Stimulated activated naive CD8-positive, alpha-beta T cell treated with anti-CD3 and anti-CD28 coated beads, Interleukin-15, amount 100 ng/mL, for 72 hours (primary cell): Measurements from ENCODE around the gene VSTM2L.

ENCODE experiments used
- ATAC-seq: fragments of 150-1000 bp; cut with Tn5 transposase; 2 replicates; pipeline ENCODE4 v1.10.0; 2021; ENCODE audit warnings: mild to moderate bottlenecking, moderate library complexity
- DNase-seq, 2 donors: peaks; one replicate each; pipeline ENCODE4 v3.0.0; 2021 to 2022
- H3K27ac Mint-ChIP-seq, 2 donors: one replicate each; pipeline ENCODE4 v1.8.0; 2022; ENCODE audit warnings: mild to moderate bottlenecking in 2 of 2, mixed read lengths in 2 of 2, moderate library complexity in 2 of 2
- H3K27me3 Mint-ChIP-seq: one replicate; pipeline ENCODE4 v1.8.0; 2022; ENCODE audit warnings: mixed read lengths
- H3K4me1 Mint-ChIP-seq: one replicate; pipeline ENCODE4 v1.8.0; 2022; ENCODE audit warnings: mild to moderate bottlenecking, mixed read lengths
- H3K4me3 Mint-ChIP-seq, 2 donors: one replicate each; pipeline ENCODE4 v1.8.0; 2022; ENCODE audit warnings: mild to moderate bottlenecking in 2 of 2, mixed read lengths in 2 of 2, moderate library complexity in 1 of 2
- H3K9me3 Mint-ChIP-seq, 2 donors: one replicate each; pipeline ENCODE4 v1.8.0; 2022; ENCODE audit warnings: mixed read lengths in 2 of 2

VSTM2L gene

DNA sequence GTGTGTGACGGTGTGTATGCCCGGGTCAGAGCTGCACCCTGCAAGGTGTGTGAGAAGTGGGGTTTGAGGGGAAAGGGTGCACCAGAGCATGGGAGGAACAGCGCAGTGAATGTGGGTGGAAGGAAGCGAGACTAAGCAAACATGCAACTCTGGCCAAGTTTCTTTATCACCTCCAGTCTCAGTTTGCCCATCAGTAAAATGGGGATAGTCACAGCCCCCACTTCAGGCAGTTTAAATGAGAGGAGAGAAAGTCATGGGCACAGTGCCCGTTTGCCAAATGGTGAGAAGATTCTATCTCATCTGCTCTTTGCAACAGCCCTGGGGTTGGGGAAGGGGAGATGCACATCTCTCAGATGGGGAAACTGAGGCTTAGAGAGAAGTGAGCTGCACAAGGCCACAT is 12.8 kb upstream of the VSTM2L start:
- Mint-ChIP-seq H3K27me3 (peaks cover 6% of the 10 kb centered on the region), H3K4me1 (no peaks in the 10 kb centered on the region), H3K9me3 (no peaks in the 10 kb centered on the region), H3K4me3 (no peak overlapping the region), H3K27ac (peak overlapping the region in 1 of 2 donors; percentile 54)
- no peak for DNase-seq
- ATAC-seq = no peak

DNA sequence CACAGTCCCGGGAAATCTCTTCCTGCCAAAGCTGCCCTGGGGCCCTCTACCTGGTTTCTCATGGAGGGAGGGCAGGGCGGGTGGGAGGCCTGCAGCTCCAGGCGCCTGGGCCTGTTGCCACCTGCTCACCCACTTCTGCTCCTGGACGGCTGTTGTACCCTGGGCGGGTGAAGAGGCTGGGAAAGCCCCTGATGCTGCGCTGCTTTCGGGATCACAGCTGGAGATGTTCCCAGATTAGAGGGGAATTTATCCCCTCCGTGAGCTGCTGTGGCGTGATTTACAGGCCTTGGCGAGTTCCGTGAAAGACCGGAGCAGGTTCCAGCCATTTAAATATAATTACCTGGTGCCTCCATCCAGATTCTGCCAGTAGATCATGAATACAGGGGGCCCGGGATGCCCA is 12.3 kb upstream of the VSTM2L start:
- H3K9me3 Mint-ChIP-seq = no peaks in the 10 kb centered on the region
- no peak overlapping the region for H3K27ac Mint-ChIP-seq
- no peak overlapping the region for H3K4me3 Mint-ChIP-seq
- H3K27me3 Mint-ChIP-seq = peaks cover 6% of the 10 kb centered on the region
- ATAC-seq (no peak), DNase-seq (no peak)
- no peaks in the 10 kb centered on the region for H3K4me1 Mint-ChIP-seq

GRCh38 chr20:37892001-37892400 is 10.9 kb upstream of the VSTM2L start:
- Mint-ChIP-seq H3K9me3 (no peaks in the 10 kb centered on the region), H3K4me3 (no peak overlapping the region), H3K4me1 (no peaks in the 10 kb centered on the region), H3K27ac (no peak overlapping the region), H3K27me3 (peaks cover 6% of the 10 kb centered on the region)
- DNase-seq (no peak), ATAC-seq (no peak)

GRCh38 chr20:37893566-37894241 is 9.2 kb upstream of the VSTM2L start:
- Mint-ChIP-seq H3K27ac (no peak overlapping the region), H3K4me3 (no peak overlapping the region), H3K9me3 (no peaks in the 10 kb centered on the region), H3K27me3 (peaks cover 7% of the 10 kb centered on the region), H3K4me1 (no peaks in the 10 kb centered on the region)
- ATAC-seq (no peak), DNase-seq (no peak)

DNA sequence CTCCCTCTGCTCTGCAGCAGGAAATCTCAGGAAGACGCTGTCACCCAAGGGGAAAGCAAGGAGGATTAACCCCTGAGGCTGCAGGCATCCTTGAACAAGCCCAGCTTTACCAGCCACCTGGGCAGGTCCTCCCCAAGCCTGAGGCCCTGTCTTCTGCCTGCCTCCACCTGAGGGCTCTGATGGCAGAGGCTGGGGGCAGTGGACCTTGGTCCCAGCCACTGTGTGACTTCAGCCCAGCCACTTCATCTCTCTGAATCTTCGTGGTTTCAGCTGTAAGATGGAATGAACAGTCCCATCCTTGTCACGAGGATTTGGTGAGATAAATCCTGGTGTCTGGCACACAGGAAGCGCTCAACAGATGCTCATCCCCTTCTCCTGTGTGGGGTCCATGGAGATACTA is 8.5 kb upstream of the VSTM2L start:
- ATAC-seq (no peak), DNase-seq (no peak)
- H3K4me1 Mint-ChIP-seq = no peaks in the 10 kb centered on the region
- no peak overlapping the region for H3K27ac Mint-ChIP-seq
- no peak overlapping the region for H3K4me3 Mint-ChIP-seq
- no peaks in the 10 kb centered on the region for H3K9me3 Mint-ChIP-seq
- peaks cover 13% of the 10 kb centered on the region for H3K27me3 Mint-ChIP-seq

DNA sequence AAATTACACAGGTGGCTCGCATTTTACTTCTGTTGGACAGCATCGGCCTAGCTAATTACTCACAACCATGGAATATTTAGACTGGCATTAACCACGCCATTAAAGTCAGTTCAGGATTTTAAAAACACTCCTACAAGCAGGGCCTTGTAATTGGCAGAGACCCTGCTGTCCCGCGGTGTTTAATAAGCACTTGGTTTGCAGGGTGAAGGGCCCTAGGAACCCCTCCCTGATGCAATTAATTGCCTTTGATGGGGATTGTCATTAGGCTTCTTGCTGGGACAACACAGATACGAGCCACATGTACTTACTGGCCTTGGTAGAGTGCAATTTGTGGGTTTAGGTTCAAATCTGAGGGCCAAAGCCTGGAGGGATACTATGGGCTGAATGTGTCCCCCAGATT is 7.8 kb upstream of the VSTM2L start:
- no peak overlapping the region for H3K4me3 Mint-ChIP-seq
- H3K9me3 Mint-ChIP-seq = no peaks in the 10 kb centered on the region
- no peak for ATAC-seq
- no peak for DNase-seq
- H3K27me3 Mint-ChIP-seq = peaks cover 20% of the 10 kb centered on the region
- H3K4me1 Mint-ChIP-seq = no peaks in the 10 kb centered on the region
- H3K27ac Mint-ChIP-seq = no peak overlapping the region

DNA sequence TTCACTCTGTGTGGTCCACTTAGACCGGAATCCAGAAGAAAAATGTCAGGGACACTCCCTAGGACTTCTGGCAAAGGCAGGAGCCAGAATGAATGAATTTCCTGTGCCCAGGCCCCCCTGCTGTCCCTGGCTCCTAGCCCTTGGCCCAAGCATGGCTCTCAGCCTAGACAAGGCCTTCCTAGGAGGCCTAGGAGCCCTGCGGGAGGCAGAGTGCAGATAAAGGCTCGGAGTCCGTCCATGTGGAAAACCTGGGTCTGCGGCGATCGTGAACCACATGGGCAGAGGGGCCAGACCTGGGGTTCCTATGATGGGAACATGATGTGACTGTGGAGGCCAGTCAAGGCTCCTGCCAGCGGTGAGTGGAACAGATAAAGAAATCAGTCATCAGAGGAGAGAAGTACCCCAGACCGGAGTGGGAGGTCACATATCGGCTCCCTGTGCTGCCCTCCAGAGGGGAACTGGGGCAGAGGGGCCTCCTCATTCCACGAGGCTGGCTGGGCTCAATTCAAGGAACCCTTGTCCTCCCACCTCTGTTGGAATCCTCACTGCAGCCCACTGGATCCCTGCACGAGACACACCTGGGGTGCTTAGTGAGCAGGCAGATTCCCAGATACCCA is 5.9 kb upstream of the VSTM2L start:
- peaks cover 38% of the 10 kb centered on the region for H3K27me3 Mint-ChIP-seq
- ATAC-seq (no peak), DNase-seq (no peak)
- H3K27ac Mint-ChIP-seq = peak overlapping the region in 1 of 2 donors; percentile 7
- no peaks in the 10 kb centered on the region for H3K9me3 Mint-ChIP-seq
- H3K4me3 Mint-ChIP-seq = no peak overlapping the region
- H3K4me1 Mint-ChIP-seq = peaks cover 3% of the 10 kb centered on the region

DNA sequence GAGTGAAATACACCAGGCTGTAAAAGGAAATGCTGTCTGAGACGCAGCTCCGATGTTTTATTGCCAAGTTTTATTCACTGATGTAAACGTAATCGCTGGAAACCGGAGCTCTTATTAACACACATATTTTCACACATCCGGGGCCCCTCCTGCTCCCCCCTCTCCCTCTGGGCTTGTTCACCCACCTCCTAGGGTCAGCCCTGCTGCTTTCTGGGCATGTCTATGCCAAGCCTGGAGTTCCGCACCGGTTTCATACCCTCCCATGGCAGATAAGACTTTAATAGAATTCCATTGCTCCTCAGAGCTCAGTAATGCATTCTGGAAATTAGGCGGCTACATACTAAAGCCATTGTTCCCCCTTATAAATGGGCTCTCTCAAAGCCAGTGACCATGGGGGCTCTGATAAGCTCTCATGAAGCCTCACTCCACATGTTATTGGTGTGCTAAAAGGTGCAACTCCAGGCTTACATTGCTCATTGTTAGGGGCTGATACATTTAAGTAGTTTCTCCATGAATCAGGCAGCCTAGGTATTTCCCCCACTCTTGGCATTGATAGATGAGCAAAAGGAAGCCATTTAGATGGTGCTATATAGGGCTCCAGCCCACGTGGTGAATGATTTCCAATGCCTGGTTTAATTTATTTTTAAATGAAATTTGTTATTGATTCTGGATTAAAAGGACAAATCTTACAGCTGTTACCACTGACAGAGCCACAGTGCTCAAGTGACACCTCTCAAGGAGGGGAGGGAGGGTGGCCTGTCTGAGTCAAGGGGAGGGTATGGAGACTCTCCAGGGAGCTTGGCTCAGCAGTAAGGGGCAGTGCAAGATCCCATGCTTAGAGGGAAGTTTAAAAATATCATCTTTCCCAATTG is 4.5 kb upstream of the VSTM2L start:
- H3K27ac Mint-ChIP-seq = peak overlapping the region in 1 of 2 donors; percentile 30
- peaks cover 8% of the 10 kb centered on the region for H3K4me1 Mint-ChIP-seq
- DNase-seq = no peak
- H3K4me3 Mint-ChIP-seq = no peak overlapping the region
- H3K9me3 Mint-ChIP-seq = no peaks in the 10 kb centered on the region
- H3K27me3 Mint-ChIP-seq = peaks cover 47% of the 10 kb centered on the region
- peak; percentile 87 for ATAC-seq

DNA sequence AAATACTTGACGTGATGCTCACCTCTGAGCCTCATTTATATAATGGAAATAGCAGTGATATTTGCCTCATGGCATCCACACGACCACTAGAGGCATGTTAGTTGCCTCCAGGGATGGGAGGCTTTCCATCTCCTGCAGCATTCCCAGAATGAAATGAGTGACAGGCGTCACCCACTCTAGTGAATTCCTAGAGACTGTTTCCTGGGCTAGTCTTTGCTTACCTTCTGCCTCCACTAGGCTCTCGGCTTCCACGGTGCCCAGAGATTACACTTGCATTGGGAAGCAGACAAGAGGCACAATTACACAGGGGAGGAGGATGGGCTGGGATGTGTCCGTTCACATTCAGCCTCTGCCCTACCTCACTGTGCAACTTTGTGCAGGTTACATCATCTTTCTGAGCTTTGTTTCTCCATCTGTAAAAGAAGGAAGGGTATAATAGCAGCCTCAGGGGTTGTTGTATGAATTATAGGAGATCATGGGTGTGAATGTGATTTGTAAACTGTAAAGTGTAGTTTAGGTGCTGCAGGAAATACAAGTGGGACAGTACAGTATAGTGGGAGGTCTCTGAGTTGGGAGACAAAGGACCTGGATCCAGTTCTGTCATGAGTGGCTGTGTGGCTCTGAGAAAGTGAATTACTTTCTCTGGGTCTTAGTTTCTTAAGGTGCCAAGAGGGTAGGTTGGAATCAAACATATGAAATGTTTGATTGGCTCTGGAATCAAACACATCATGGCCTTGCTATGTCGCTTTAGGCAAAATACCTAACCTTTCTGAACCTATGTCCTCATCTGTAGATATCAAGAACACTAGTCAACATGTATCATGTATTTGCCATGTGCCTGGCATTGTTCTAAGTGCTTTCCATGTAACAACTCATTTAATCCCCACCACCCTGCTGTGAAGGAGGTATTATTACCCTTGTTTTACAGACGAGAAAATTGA is 3.6 kb upstream of the VSTM2L start:
- peaks cover 13% of the 10 kb centered on the region for H3K4me1 Mint-ChIP-seq
- no peak for ATAC-seq
- no peak overlapping the region for H3K4me3 Mint-ChIP-seq

DNA sequence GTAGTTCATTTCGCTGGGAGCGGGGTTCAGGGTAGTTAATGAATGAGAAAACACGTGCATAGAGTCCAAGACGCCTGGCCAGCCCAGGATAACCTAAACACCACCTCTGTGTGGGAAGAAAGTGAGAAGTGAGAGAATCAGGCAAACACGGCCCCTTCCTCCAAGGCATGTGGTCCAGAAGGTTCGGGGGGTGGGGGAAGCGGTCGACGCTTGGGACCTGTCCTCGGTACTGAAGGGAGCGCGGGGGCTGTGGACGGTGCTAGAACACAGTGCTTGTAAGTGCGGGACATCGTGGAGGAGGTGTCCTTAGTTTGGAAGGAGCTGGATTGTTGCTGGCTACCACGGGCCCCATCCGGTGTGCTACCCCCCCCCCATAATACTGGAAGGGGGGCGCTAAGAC is 1.7 kb upstream of the VSTM2L start:
- no peak for DNase-seq
- H3K27me3 Mint-ChIP-seq = peaks cover 75% of the 10 kb centered on the region
- no peak overlapping the region for H3K4me3 Mint-ChIP-seq
- no peaks in the 10 kb centered on the region for H3K9me3 Mint-ChIP-seq
- H3K27ac Mint-ChIP-seq = no peak overlapping the region
- no peak for ATAC-seq
- H3K4me1 Mint-ChIP-seq = peaks cover 13% of the 10 kb centered on the region

More for the DNA sequence above, 3.6 kb upstream of the VSTM2L start:
- peaks cover 56% of the 10 kb centered on the region for H3K27me3 Mint-ChIP-seq
- DNase-seq = no peak
- no peaks in the 10 kb centered on the region for H3K9me3 Mint-ChIP-seq
- no peak overlapping the region for H3K27ac Mint-ChIP-seq

DNA sequence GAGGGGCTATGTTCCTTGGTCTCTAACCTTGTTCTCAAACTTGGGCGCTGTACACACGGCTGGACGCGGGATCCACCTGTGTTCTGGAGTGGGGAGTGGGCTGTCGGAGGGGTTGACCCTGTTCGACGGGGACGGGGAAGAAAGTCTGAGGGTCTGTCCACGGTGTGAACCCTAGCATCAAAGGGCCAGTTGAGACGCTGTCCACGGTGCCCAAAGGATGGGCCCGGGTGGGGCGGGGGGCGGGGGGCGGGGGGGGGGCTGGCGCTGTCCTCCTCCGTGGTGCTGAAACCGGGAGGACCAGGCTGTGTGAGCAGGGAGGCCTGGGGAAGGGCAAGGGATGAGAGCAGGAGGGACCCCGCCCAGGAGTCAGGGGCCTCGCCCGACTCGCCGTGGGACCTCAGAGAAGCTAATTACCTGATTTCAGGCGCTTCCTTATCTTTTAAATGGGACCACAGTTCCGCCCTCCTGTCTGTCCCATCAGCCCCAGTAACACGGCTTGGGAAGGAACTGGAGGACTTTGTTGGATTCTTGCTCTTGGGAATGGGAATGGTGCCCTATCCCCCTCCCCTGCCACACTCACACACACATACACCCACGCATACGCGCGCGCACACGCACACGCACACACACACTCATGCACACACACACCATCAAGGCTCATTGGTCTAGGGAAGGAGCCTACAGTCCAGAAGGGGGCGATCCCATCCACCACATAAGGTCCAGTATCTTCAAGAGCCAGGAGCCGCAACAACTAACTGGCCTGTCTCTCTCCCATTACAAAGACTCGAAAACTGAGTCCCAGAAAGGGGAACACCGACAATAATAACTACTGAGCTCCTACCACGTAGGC is 1.0 kb upstream of the VSTM2L start:
- ATAC-seq (peak; percentile 61), DNase-seq (peak in 1 of 2 donors; percentile 44)
- Mint-ChIP-seq H3K27ac (no peak overlapping the region), H3K9me3 (no peaks in the 10 kb centered on the region), H3K4me1 (peaks cover 13% of the 10 kb centered on the region), H3K4me3 (peak overlapping the region; percentile 26 to 51), H3K27me3 (peaks cover 81% of the 10 kb centered on the region)

GRCh38 chr20:37903317-37904007 is 535 bp downstream of the VSTM2L start:
- Mint-ChIP-seq H3K27me3 (peaks cover 85% of the 10 kb centered on the region), H3K27ac (peak overlapping the region in 1 of 2 donors; percentile 77), H3K9me3 (no peaks in the 10 kb centered on the region), H3K4me3 (peak overlapping the region; percentile 50 to 69), H3K4me1 (peaks cover 13% of the 10 kb centered on the region)
- DNase-seq (no peak), ATAC-seq (peak; percentile 29)

DNA sequence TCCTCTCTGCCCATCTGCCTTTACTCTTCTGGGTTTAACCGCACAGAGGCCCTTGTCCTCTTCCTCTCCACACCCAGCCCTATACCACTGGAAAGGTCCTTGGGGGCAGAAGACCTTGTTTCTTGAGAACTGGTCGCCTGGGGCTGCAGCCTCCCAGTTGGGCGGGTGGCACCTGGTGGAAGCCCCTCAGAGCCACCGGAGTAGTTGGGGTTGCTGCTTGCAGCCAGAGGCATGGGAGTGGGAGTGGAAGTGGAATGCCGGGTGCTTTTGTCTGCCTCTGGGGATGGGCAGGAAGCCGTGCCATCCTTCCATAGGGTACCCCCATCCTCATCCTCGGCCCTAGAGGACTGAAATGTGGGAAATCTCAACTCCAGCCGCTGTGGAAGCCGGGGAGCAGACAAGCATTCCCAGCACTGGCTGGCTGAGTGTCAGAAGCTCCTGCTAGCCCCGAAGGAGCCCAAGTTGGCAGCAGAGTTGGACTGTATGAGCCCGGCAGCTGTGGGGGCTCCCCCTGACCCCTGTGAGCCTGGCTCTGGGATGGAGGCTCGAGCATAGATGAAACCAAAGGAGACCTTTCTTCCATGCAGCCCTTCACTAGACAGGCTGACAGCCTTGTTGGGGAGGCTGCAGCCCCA is 1.2 kb downstream of the VSTM2L start:
- Mint-ChIP-seq H3K27ac (no peak overlapping the region), H3K9me3 (no peaks in the 10 kb centered on the region), H3K27me3 (peaks cover 87% of the 10 kb centered on the region)

More for the DNA sequence above, 1.2 kb downstream of the VSTM2L start:
- DNase-seq (no peak), ATAC-seq (no peak)
- H3K4me1 Mint-ChIP-seq = peaks cover 13% of the 10 kb centered on the region
- peak overlapping the region; percentile 50 to 69 for H3K4me3 Mint-ChIP-seq
